Inflammatory macrophage treated with lipopolysaccharide for 4 hours (primary cell): Measurements from ENCODE around the gene SH3RF3.

Experiments
- DNase-seq: peaks from one replicate; pipeline ENCODE4 v3.0.0-alpha.2; 2020

SH3RF3 gene

GRCh38 chr2:109295070-109295780 lies 166.2 kb downstream of the SH3RF3 start:
- no peak for DNase-seq

- no peak for DNase-seq
Measured at GRCh38 chr2:109295781-109296117, 166.7 kb downstream of the SH3RF3 start.

- DNase-seq, result no peak
Measured at GRCh38 chr2:109297566-109298490, 168.8 kb downstream of the SH3RF3 start.

GRCh38 chr2:109298851-109299250 lies 169.8 kb downstream of the SH3RF3 start:
- no peak for DNase-seq

GRCh38 chr2:109299536-109299935 lies 170.5 kb downstream of the SH3RF3 start:
- no peak for DNase-seq

GRCh38 chr2:109300582-109300981 lies 171.6 kb downstream of the SH3RF3 start:
- no peak for DNase-seq

GRCh38 chr2:109301746-109302145 lies 172.7 kb downstream of the SH3RF3 start:
- no peak for DNase-seq

GRCh38 chr2:109302319-109302718 lies 173.3 kb downstream of the SH3RF3 start:
- DNase-seq, result no peak

- peak; percentile 52 for DNase-seq
Measured at GRCh38 chr2:109304242-109304641, 175.2 kb downstream of the SH3RF3 start.

GRCh38 chr2:109304731-109305470 lies 175.9 kb downstream of the SH3RF3 start:
- no peak for DNase-seq

- DNase-seq, result no peak
Measured at GRCh38 chr2:109305490-109306167, 176.6 kb downstream of the SH3RF3 start.

GRCh38 chr2:109306190-109306589 lies 177.2 kb downstream of the SH3RF3 start:
- DNase-seq, result no peak

- no peak for DNase-seq
Measured at GRCh38 chr2:109311771-109312170, 182.8 kb downstream of the SH3RF3 start.

- DNase-seq, result no peak
Measured at GRCh38 chr2:109312902-109313301, 183.9 kb downstream of the SH3RF3 start.

- DNase-seq, result no peak
Measured at GRCh38 chr2:109313343-109313742, 184.3 kb downstream of the SH3RF3 start.

- DNase-seq, result no peak
Measured at GRCh38 chr2:109316091-109316490, 187.1 kb downstream of the SH3RF3 start.

- no peak for DNase-seq
Measured at GRCh38 chr2:109317471-109318095, 188.6 kb downstream of the SH3RF3 start.

- no peak for DNase-seq
Measured at GRCh38 chr2:109318150-109318948, 189.3 kb downstream of the SH3RF3 start.

- no peak for DNase-seq
Measured at GRCh38 chr2:109318949-109319342, 189.9 kb downstream of the SH3RF3 start.

- no peak for DNase-seq
Measured at GRCh38 chr2:109320195-109320922, 191.4 kb downstream of the SH3RF3 start.

GRCh38 chr2:109321570-109321969 lies 192.6 kb downstream of the SH3RF3 start:
- DNase-seq, result no peak
